Measurements from ENCODE around the gene TSPAN11.

GRCh38 chr12:31002361-31002725 is 75.8 kb downstream of the TSPAN11 start:
- TF ChIP-seq CTCF (IDR thresholded peaks at IDR 0.05) (no peak), ZFX (IDR thresholded peaks at IDR 0.05; ENCODE audit: borderline replicate concordance) (no peak)

All from 22Rv1 (cell line).